ENCODE results near the gene BCOR.

GRCh38 chrX:40103565-40104323 lies 6.0 kb upstream of the BCOR start:
- TF ChIP-seq CTCF (conservative IDR thresholded peaks at IDR 0.05 in 1 of 2, IDR thresholded peaks at IDR 0.05 in 1 of 2; ENCODE audit: extremely low read depth in 1 of 2, insufficient read depth in 1 of 2, low read depth in 1 of 2, low read length in 2 of 2) (no peak), EZH2 (IDR thresholded peaks at IDR 0.05; ENCODE audit: borderline replicate concordance, low read length) (no peak)
